HG03558 (cell line): ENCODE measurements around the gene PUS1.

ENCODE experiments used
- ATAC-seq: cut with Tn5 transposase; IDR thresholded peaks from one replicate; pipeline ENCODE4 v1.9.1; 2021; ENCODE audit warnings: moderate number of reproducible peaks; ENCODE audit not compliant: unreplicated experiment; ENCODE audit errors: extremely low read depth

PUS1 gene

DNA sequence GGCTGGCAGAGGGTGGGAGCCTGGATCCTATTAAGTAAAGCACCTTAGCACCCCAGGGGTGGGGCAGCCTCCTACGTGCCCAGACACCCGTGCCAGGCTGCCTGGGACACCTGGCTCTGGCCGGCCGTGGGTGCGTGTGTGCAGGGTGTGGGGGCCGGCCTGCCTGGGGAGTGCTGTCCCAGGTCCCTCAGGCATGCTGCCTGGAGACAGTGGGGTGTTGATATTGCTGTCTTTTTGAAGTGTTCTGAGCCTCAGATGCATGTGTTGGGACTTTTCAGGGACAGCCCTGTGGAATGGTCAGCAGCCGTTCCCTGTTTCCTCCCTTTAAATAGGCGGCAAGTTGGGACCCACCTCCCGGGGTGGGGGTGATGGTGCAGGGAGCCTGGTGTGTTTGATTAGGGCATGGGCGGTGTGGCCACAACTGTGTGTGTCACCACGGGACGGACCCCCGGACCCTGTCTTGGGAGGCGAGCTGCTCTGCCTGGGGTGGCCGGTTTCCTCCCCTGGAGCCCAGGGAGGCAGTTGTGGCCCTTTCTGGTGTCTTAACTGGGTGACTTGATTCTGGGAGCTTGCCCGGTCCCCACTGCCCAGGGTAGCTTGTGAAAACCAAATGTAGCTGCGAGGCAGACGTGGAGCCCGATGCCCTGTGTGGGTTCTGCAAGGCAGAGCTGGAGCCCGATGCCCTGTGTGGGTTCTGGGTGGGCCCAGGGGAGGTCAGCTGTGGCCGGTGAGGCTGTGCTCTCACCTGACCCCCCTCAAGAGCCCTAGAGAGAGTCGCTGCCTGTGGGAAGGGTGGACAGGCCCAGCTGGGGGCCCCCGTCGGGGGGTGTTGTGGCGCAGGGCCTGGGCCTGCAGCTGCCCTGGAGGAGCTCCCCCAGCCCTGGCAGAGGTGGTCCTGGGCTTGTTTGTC is 26.5 kb upstream of the PUS1 start:
- no peak for ATAC-seq

- ATAC-seq, result no peak
These were observed 25.5 kb upstream of the PUS1 start for GRCh38 chr12:131903270-131904255.

GRCh38 chr12:131904346-131904745 is 24.7 kb upstream of the PUS1 start:
- ATAC-seq, result no peak

- no peak for ATAC-seq
These were observed 23.9 kb upstream of the PUS1 start for GRCh38 chr12:131905081-131905629.

DNA sequence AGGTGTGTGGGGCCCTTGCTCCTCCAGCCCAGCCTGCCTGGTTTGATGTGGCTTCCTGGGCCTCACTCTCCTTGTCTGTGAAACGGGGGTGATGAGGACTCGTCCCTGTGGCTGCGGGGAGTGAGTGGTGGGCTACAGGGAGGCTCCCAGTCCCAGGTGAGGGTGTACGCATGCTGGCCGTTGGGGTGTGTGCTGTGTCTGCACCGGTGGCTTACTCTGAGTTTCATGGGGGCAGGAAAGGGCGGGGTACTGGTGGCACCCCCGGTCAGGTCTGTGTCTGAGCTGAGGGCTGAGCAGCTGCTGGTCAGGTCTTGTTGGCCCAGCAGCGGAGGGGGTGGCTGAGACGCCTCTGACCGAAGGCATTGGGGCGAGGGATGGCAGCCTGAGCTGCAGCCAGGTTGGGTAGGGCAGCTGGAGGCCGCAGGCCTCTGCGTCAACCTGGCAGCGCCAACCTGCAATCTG is 23.4 kb upstream of the PUS1 start:
- ATAC-seq, result no peak

- ATAC-seq, result no peak
These were observed 21.5 kb upstream of the PUS1 start for GRCh38 chr12:131907379-131908091.

DNA sequence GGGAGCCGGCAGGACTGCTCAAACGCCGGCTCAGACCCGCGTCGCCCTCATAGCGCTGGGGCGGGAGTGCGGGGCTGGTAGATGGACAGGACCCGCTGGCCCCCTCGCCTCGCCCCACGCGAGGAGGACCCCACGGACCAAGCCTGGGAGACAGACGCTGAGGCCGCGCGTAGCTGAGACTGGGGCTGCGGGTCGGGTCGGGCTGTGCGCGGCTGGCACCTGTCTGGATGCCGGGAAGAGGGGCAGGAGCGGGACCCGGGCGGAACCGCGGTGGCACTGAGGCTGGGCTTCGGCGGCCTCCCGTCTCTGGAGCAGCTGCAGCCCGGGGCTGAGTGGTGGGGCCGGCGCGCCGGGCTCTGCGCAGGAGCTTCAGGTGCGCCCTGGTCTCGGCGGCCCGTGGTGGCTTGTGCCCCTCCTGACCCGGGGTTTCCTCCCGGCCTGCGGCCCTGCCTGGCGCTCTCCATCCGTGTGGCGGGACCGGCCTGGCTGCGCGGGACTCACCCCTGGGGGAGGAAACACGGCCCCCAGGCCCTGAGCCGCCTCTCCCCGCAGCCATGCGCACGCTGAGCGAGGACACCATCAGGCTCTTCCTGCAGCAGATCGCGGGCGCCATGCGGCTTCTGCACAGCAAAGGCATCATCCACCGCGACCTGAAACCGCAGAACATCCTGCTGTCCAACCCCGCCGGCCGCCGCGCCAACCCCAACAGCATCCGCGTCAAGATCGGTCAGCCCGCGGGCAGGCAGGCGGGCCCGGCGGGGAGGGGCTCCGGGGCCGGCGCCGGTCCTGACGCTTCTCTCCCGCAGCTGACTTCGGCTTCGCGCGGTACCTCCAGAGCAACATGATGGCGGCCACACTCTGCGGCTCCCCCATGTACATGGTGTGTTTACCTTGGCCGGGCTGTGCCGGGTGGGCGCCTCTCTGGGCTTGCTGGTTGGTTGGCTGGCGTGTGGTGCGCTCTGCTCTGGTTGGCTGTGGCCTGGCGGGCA is 20.7 kb upstream of the PUS1 start:
- ATAC-seq, result no peak

- ATAC-seq, result no peak
These were observed 19.9 kb upstream of the PUS1 start for GRCh38 chr12:131909081-131909751.

DNA sequence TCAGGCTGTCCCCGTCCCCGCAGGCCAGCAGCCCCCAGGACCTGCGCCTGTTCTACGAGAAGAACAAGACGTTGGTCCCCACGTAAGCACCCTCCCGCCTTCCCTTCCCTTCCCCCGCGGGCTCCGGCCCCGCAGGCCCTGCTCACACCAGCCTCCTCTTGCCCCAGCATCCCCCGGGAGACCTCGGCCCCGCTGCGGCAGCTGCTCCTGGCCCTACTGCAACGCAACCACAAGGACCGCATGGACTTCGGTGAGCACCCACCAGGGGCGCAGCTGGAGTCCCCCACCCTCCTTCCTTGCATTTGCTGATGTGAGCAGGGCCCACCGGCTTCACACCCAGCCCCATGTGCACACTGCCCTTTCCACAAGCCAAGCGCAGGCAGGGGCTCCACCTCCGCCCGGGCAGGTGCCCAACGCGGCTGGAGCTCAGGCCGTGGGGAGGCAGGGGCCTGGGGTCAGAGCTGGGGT is 19.3 kb upstream of the PUS1 start:
- no peak for ATAC-seq

DNA sequence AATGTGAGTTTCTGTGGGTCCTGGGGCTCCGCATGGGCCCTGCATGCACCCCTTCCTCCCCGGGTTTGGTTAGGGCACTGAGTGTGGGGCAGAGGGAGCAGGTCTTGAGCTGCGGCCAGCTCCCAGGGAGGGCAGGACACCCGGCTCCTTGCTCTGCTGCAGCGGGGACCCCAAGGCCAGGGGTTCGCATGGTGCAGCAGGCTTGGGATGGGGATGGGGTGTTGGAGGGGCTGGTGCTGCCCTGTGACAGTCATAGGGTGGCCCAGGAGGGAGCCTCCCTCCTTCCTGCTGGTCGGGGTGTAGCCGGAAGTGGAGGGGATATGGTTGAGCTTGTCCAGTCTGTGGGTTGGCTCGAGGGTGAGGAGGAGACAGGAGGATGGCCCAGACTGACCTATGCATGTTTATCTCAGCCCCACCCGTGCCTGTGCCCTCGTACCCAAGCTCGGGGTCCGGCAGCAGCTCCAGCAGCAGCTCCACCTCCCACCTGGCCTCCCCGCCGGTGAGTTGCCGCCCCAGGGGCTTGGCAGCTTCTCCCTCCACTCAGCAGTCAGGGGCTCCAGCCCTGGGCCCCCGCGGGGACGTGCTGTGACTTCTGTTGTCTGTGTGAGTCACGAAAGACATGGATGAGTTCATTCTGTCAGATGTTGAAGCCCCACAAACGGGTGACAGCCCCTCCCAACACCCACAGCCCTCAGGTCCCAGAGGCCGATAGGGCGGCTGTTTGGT is 18.6 kb upstream of the PUS1 start:
- no peak for ATAC-seq

- ATAC-seq, result no peak
These were observed 17.9 kb upstream of the PUS1 start for GRCh38 chr12:131911028-131911650.

- ATAC-seq, result no peak
These were observed 17.1 kb upstream of the PUS1 start for GRCh38 chr12:131911851-131912477.

GRCh38 chr12:131912518-131913274 is 16.4 kb upstream of the PUS1 start:
- no peak for ATAC-seq

DNA sequence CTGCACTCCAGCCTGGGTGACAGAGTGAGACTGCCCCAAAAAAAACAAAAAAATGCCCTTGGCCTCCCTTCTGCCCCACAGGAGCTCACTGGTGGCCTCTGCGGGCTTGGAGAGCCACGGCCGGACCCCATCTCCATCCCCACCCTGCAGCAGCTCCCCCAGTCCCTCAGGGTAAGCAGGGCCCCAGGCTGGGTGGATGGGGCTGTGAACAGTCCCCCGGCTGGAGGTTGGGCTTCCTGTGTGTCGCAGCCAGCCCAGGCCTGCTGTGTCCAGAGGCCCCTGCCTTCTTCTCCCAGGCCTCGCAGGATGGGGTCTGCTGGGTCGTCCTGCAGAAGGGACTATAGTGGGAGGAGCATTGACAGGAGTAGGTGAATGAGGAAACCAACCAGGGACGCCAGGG is 15.4 kb upstream of the PUS1 start:
- no peak for ATAC-seq

GRCh38 chr12:131914179-131914702 is 14.8 kb upstream of the PUS1 start:
- ATAC-seq, result no peak
